K562 (cell line): Measurements from ENCODE around the gene SEMA6B. TPM values are rescaled to one million over a fixed set of nuclear protein-coding genes. Genes with fewer than 3 reads are reported as not detected.

Experiments
- ATAC-seq: fragments of 200-7000 bp; cut with Tn5 transposase; 3 replicates; pipeline ENCODE4 v1.9.1; 2020; ENCODE audit warnings: moderate library complexity
- BruUV-seq: library from RNA; stranded (reverse); fragments of 400-500 nt; replicated peaks from 2 replicates; lab custom pipeline; 2021; lab: Mats Ljungman, UMichigan
- CTCF ChIA-PET: fragments of 300-600 bp; formaldehyde crosslinking; extraction: SDS; loops from one replicate; lab custom pipeline; 2021; ENCODE audit warnings: low intra/inter-chr PET ratio; lab: Yijun Ruan, JAX
- POLR2A ChIA-PET: fragments of 300-600, 350-650 bp; sonication (Branson Sonifier 250); formaldehyde crosslinking; extraction: SDS; loops from one replicate; lab custom pipeline; 2021; ENCODE audit warnings: antibody characterized with exemption, inconsistent platforms; lab: Yijun Ruan, JAX
- DNase-seq, 4 experiments: peaks; one replicate each; pipeline versions ENCODE4 v3.0.0 to v3.0.0-alpha.2; 2011 to 2018; ENCODE audit warnings: low spot score in 3 of 4, mixed read lengths in 3 of 4; ENCODE audit errors: extremely low read depth in 1 of 4
- FAIRE-seq: peaks from 2 replicates; lab custom pipeline; 2011; peaks lifted over from hg19 to GRCh38; lab: Jason Lieb, UNC
- H2AFZ ChIP-seq: 2 replicates; pipeline ENCODE4 v1.6.0; 2011; ENCODE audit warnings: low read depth, low read length, control low read depth, inconsistent platforms
- H3K27ac ChIP-seq: fragments of 200-600 bp; 3 replicates; pipeline ENCODE4 v1.8.0; 2011; ENCODE audit warnings: low read depth, mild to moderate bottlenecking, control low read depth, inconsistent platforms, low read length, moderate library complexity, mixed read lengths; ENCODE audit errors: extremely low read depth
- H3K27me3 ChIP-seq, 2 experiments: fragments of 300-600 bp in 1 of 2; 2 replicates in 1 of 2; 3 replicates in 1 of 2; pipeline versions ENCODE4 v1.6.0 to v1.8.0; 2011; ENCODE audit warnings: inconsistent platforms in 2 of 2, low read length in 2 of 2, mild to moderate bottlenecking in 1 of 2, mixed read lengths in 1 of 2, moderate library complexity in 1 of 2; ENCODE audit not compliant: control insufficient read depth in 2 of 2, insufficient read depth in 2 of 2
- H3K36me3 ChIP-seq: fragments of 300-600 bp; 3 replicates; pipeline ENCODE4 v1.8.0; 2011; ENCODE audit warnings: mild to moderate bottlenecking, low read length, inconsistent platforms; ENCODE audit not compliant: control insufficient read depth, insufficient read depth
- H3K4me1 ChIP-seq, 2 experiments: fragments of 200-600 bp in 1 of 2; replicated peaks in 1 of 2; 2 replicates in 1 of 2; 3 replicates in 1 of 2; pipeline versions ENCODE4 v1.5.1 to v1.8.0; 2011; ENCODE audit warnings: inconsistent platforms in 2 of 2, low read length in 2 of 2, mild to moderate bottlenecking in 1 of 2, mixed read lengths in 1 of 2, moderate library complexity in 1 of 2; ENCODE audit not compliant: control insufficient read depth in 2 of 2, insufficient read depth in 2 of 2
- H3K4me2 ChIP-seq: 2 replicates; pipeline ENCODE4 v1.6.1; 2011; ENCODE audit warnings: low read length, control low read depth, inconsistent platforms, mixed read lengths; ENCODE audit not compliant: insufficient read depth
- H3K4me3 ChIP-seq: fragments of 200-600 bp; sonication (generic), shearing (Covaris generic); 2 replicates; pipeline ENCODE4 v1.5.1; 2016; ENCODE audit warnings: control low read depth, inconsistent platforms
- H3K79me2 ChIP-seq: fragments of 200-600 bp; 3 replicates; pipeline ENCODE4 v1.8.0; 2011; ENCODE audit warnings: low read length, inconsistent platforms; ENCODE audit not compliant: control insufficient read depth, insufficient read depth
- H3K9ac ChIP-seq, 2 experiments: 2 replicates each; pipeline versions ENCODE4 v1.6.0 to v1.6.1; 2011; ENCODE audit warnings: low read depth in 2 of 2, low read length in 2 of 2, control low read depth in 1 of 2, inconsistent platforms in 1 of 2, mild to moderate bottlenecking in 1 of 2, mixed read lengths in 1 of 2; ENCODE audit not compliant: insufficient read depth in 1 of 2
- H3K9me1 ChIP-seq: one replicate; pipeline ENCODE4 v1.6.0; 2011; ENCODE audit warnings: inconsistent platforms, mild to moderate bottlenecking, low read length, moderate library complexity; ENCODE audit not compliant: control insufficient read depth, insufficient read depth
- H3K9me3 ChIP-seq: replicated peaks from 2 replicates; pipeline ENCODE4 v1.5.1; 2011; ENCODE audit warnings: low read depth, low read length, inconsistent platforms; ENCODE audit not compliant: control insufficient read depth, insufficient read depth
- H4K20me1 ChIP-seq: replicated peaks from 2 replicates; pipeline ENCODE4 v1.6.1; 2011; ENCODE audit warnings: low read length, inconsistent platforms, mixed read lengths; ENCODE audit not compliant: control insufficient read depth, insufficient read depth
- CHD1 ChIP-seq: fragments of 200-600 bp; sonication (generic); IDR thresholded peaks from one replicate; pipeline ENCODE4 v1.6.1; 2012; ENCODE audit warnings: mild to moderate bottlenecking, moderate library complexity, low read length, inconsistent platforms
- E2F4 ChIP-seq: sonication (generic); formaldehyde crosslinking; IDR thresholded peaks from 2 replicates; pipeline ENCODE4 v1.8.0; 2022; ENCODE audit warnings: mild to moderate bottlenecking, low read depth, missing genetic modification reagents
- GABPB1 ChIP-seq: sonication (generic); formaldehyde crosslinking; IDR thresholded peaks from 2 replicates; pipeline ENCODE4 v1.8.0; 2022; ENCODE audit warnings: mild to moderate bottlenecking, missing genetic modification reagents
- HNRNPK ChIP-seq: fragments of 200-400 bp; formaldehyde crosslinking; IDR thresholded peaks from one replicate; pipeline ENCODE4 v1.6.1; 2018; ENCODE audit warnings: mild to moderate bottlenecking, low read depth, low read length; ENCODE audit not compliant: poor library complexity, severe bottlenecking
- ZEB2 ChIP-seq: fragments of 450-650 bp; IDR thresholded peaks from 2 replicates; pipeline ENCODE4 v1.6.1; 2016
- ZKSCAN8 ChIP-seq: fragments of 200-800 bp; sonication (Bioruptor generic); IDR thresholded peaks from 2 replicates; pipeline ENCODE4 v1.6.1; 2016; ENCODE audit warnings: missing genetic modification characterization, missing compliant biosample characterization
- ZNF444 ChIP-seq: fragments of 250-450 bp; sonication (Bioruptor Pico); IDR thresholded peaks from 2 replicates; pipeline ENCODE4 v1.4.0; 2020; ENCODE audit warnings: mild to moderate bottlenecking, moderate library complexity
- WGBS: fragments of 100-300 bp; shearing (Covaris generic); methylation state at CpG from one replicate; pipeline ENCODE4 v1.1.6; 2016; ENCODE audit warnings: low coverage, mixed read lengths; ENCODE audit not compliant: insufficient coverage; ENCODE audit errors: missing lambda C conversion rate; 5-methylcytosine and 5-hydroxymethylcytosine counted together
- in situ Hi-C: fragments of 300-500 bp; cut with MboI; formaldehyde crosslinking; loops from 4 replicates; pipeline ENCODE4 v1.15.0; 2018; ENCODE audit warnings: inconsistent platforms, mixed read lengths
- intact Hi-C: fragments of 100-400 bp; cut with micrococcal nuclease; formaldehyde crosslinking; loops from 2 replicates; pipeline ENCODE4 v1.14.2; 2022
- polyA plus RNA-seq, 8 experiments: library from polyadenylated mRNA; depleted of rRNA in 4 of 8; stranded (reverse) in 5 of 8; unstranded in 3 of 8; fragments of >200 nt; fragmentation: Nextera tagmentation in 2 of 8; fragmentation: Illumina TruSeq in 1 of 8; extraction: Ambion mirVana in 2 of 8; extraction: Trizol in 1 of 8; gene quantifications; 2 replicates each; pipeline versions ENCODE4 v1.2.1 to v1.2.3, GENCODE V29; 2011 to 2014; ENCODE audit warnings: inconsistent platforms in 1 of 8, missing spikeins in 1 of 8
- total RNA-seq, 7 experiments: library from RNA; depleted of rRNA in 6 of 7; stranded (reverse); fragments of >200 nt in 6 of 7; fragmentation: Illumina TruSeq in 2 of 7; extraction: Trizol in 2 of 7; gene quantifications; 2 replicates each; pipeline versions ENCODE4 v1.2.1 to v1.2.3, GENCODE V29; 2011 to 2021; ENCODE audit warnings: low replicate concordance in 1 of 7
- TF ChIP-seq, protein P1 (sequence below): sonication (generic); IDR thresholded peaks from 2 replicates; pipeline ENCODE4 v1.6.1; 2016

Gene SEMA6B
- total and polyA plus RNA-seq, 9 of the 15 experiments (the other 6 are each of a cell fraction or from before 2014, with no cell fraction given): 0.65 to 4.6 (median 2.5) TPM; not detected in 2

GRCh38 chr19:4606181-4606580 is 46.7 kb upstream of the SEMA6B start:
- CTCF ChIA-PET: no interaction called here
- in situ Hi-C loops: no loop called here
- no peaks in the 10 kb centered on the region for H3K9me1 ChIP-seq
- no peaks in the 10 kb centered on the region for H3K79me2 ChIP-seq
- BruUV-seq: no TSS peak
- H3K27me3 ChIP-seq: peaks cover 0 to 3% of the 10 kb centered on the region in 2 experiments; a peak in 1 of 5 replicates
- H3K36me3 ChIP-seq: no peaks in the 10 kb centered on the region
- H3K4me1 ChIP-seq: peaks cover 5 to 12% of the 10 kb centered on the region in 2 experiments; a peak in 3 of 5 replicates
- no peak overlapping the region for H3K4me3 ChIP-seq
- H3K27ac ChIP-seq: no peak overlapping the region
- POLR2A ChIA-PET: interaction anchor here (0.9 to 1.1 kb wide), 2 partner anchors 8 to 14 kb away, joined by 4 to 6 read pairs; no protein-coding TSS in a partner anchor
- H3K9ac ChIP-seq: no peak overlapping the region
- no peaks in the 10 kb centered on the region for H3K9me3 ChIP-seq
- no peak overlapping the region for H3K4me2 ChIP-seq
- no peak for FAIRE-seq
- TF ChIP-seq ZEB2 (no peak), ZKSCAN8 (CRISPR knock-in tag) (peak; percentile 88; the same call in 1 of the 2 replicates), CHD1 (no peak), ZNF444 (CRISPR knock-in tag) (no peak), GABPB1 (CRISPR knock-in tag) (no peak), HNRNPK (no peak), E2F4 (CRISPR knock-in tag) (no peak)
- TF ChIP-seq, protein P1, sequence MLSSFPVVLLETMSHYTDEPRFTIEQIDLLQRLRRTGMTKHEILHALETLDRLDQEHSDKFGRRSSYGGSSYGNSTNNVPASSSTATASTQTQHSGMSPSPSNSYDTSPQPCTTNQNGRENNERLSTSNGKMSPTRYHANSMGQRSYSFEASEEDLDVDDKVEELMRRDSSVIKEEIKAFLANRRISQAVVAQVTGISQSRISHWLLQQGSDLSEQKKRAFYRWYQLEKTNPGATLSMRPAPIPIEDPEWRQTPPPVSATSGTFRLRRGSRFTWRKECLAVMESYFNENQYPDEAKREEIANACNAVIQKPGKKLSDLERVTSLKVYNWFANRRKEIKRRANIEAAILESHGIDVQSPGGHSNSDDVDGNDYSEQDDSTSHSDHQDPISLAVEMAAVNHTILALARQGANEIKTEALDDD: no peak
- TF ChIP-seq, all 486 proteins: peak for 1
- ATAC-seq (no peak), DNase-seq (no peak)
- H4K20me1 ChIP-seq: no peaks in the 10 kb centered on the region
- intact Hi-C loops: no loop called here
- no peak overlapping the region for H2AFZ ChIP-seq
- 26% methylated on average over 5 of the region's 5 CpGs for WGBS
